ENCODE data around the gene NCBP2. TPM values are rescaled to one million over a fixed set of nuclear protein-coding genes. Genes with fewer than 3 reads are reported as not detected.

Gene NCBP2
- total and polyA plus RNA-seq, 2 experiments from 2014 or later = 78.4 to 98.9 TPM

DNA sequence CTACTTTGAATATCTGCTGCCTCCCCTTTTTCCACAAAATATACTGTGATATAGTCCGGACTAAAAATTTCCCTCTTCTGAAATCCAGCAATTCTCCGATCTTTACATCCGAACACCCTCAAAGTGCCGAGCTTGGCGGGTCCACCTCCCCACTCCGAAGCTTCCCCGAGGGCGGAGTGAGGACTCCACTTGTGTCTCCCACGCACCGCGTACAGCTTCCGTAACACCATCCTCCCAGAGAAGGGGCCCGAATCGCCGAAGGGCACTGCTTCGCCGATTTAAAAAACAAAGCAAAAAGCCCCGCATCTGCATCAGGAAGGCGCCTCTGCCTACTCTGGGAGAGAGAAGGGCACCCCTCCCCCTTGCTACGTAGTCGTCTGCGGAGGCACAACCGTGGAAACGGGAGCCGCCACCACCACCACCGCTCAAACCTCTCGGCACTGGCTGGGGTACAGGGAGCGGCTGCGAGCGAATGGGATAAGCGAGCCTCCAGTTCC, 551 bp downstream of the NCBP2 start:
- no peaks in the 10 kb centered on the region; the same call in 2 of the 3 replicates for H3K9me3 Mint-ChIP-seq
- peaks cover 61% of the 10 kb centered on the region for H3K79me2 ChIP-seq (replicated peaks; ENCODE audit: insufficient read depth)
- H3K27ac ChIP-seq (ENCODE audit: low read depth) = peak overlapping the region; percentile 100
- peak overlapping the region; percentile 94 for H2AFZ ChIP-seq
- peaks cover 11% of the 10 kb centered on the region; the same call in 1 of the 2 replicates for H3K4me1 ChIP-seq (ENCODE audit: insufficient read depth)
- ATAC-seq (peak; percentile 65), DNase-seq (ENCODE audit: low spot score) (peak; percentile 68)
- peak overlapping the region; percentile 99 for H3K4me2 ChIP-seq
- H4K20me1 ChIP-seq (replicated peaks; ENCODE audit: insufficient read depth) = peaks cover 19% of the 10 kb centered on the region
- peak overlapping the region; percentile 99 for H3K4me3 ChIP-seq
- H3K27ac Mint-ChIP-seq = peak overlapping the region; percentile 98
- H3F3A ChIP-seq (replicated peaks; ENCODE audit: low read depth) = peaks cover 7% of the 10 kb centered on the region; the same call in 1 of the 2 replicates
- H3K9me2 ChIP-seq (ENCODE audit: insufficient read depth) = no peaks in the 10 kb centered on the region
- H3K27me3 ChIP-seq (ENCODE audit: insufficient read depth) = no peaks in the 10 kb centered on the region
- H3K36me3 Mint-ChIP-seq (ENCODE audit: low read depth) = peaks cover 45% of the 10 kb centered on the region
- H3K4me1 Mint-ChIP-seq = peaks cover 22% of the 10 kb centered on the region; the same call in 2 of the 3 replicates
- peak overlapping the region; percentile 99 for H3K4me3 Mint-ChIP-seq
- peaks cover 27% of the 10 kb centered on the region for H3K36me3 ChIP-seq (ENCODE audit: insufficient read depth)
- peaks cover 16% of the 10 kb centered on the region for H3K27me3 Mint-ChIP-seq (ENCODE audit: insufficient read depth, low read depth, poor library complexity)
- TF ChIP-seq JUNB (IDR thresholded peaks at IDR 0.05; ENCODE audit: unreplicated experiment) = no peak
- peak; percentile 42; the same call in 1 of the 2 replicates for TF ChIP-seq CREB1 (CRISPR knock-in tag; IDR thresholded peaks at IDR 0.05; ENCODE audit: low read depth)

DNA sequence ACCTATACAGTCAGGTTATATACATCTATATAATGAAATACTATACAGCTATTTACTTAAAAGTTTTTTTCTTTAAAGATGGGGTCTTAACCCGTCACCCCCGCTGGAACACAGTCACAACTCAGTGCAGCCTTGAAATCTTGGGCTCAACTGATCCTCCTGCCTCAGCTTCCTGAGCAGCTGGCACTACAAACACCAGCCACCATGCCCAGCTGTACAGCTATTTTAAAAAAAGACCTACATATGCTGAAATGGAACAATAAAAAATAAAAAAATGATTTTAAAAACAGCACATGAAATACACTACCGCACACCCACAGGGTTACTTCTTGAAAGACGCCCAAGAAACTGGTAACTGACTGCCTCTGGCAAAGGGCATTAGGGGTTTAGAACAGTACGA, 3.8 kb downstream of the NCBP2 start:
- H3K27ac Mint-ChIP-seq = peak overlapping the region; percentile 81; the same call in 1 of the 2 replicates
- peaks cover 53% of the 10 kb centered on the region for H3K36me3 ChIP-seq (ENCODE audit: insufficient read depth)
- TF ChIP-seq, protein P1, sequence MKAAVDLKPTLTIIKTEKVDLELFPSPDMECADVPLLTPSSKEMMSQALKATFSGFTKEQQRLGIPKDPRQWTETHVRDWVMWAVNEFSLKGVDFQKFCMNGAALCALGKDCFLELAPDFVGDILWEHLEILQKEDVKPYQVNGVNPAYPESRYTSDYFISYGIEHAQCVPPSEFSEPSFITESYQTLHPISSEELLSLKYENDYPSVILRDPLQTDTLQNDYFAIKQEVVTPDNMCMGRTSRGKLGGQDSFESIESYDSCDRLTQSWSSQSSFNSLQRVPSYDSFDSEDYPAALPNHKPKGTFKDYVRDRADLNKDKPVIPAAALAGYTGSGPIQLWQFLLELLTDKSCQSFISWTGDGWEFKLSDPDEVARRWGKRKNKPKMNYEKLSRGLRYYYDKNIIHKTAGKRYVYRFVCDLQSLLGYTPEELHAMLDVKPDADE (IDR thresholded peaks at IDR 0.05) = no peak
- TF ChIP-seq, protein P2, sequence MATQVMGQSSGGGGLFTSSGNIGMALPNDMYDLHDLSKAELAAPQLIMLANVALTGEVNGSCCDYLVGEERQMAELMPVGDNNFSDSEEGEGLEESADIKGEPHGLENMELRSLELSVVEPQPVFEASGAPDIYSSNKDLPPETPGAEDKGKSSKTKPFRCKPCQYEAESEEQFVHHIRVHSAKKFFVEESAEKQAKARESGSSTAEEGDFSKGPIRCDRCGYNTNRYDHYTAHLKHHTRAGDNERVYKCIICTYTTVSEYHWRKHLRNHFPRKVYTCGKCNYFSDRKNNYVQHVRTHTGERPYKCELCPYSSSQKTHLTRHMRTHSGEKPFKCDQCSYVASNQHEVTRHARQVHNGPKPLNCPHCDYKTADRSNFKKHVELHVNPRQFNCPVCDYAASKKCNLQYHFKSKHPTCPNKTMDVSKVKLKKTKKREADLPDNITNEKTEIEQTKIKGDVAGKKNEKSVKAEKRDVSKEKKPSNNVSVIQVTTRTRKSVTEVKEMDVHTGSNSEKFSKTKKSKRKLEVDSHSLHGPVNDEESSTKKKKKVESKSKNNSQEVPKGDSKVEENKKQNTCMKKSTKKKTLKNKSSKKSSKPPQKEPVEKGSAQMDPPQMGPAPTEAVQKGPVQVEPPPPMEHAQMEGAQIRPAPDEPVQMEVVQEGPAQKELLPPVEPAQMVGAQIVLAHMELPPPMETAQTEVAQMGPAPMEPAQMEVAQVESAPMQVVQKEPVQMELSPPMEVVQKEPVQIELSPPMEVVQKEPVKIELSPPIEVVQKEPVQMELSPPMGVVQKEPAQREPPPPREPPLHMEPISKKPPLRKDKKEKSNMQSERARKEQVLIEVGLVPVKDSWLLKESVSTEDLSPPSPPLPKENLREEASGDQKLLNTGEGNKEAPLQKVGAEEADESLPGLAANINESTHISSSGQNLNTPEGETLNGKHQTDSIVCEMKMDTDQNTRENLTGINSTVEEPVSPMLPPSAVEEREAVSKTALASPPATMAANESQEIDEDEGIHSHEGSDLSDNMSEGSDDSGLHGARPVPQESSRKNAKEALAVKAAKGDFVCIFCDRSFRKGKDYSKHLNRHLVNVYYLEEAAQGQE (IDR thresholded peaks at IDR 0.05; ENCODE audit: unreplicated experiment) = no peak
- TF ChIP-seq JUNB (IDR thresholded peaks at IDR 0.05; ENCODE audit: unreplicated experiment) = no peak
- no peak for TF ChIP-seq POLR2AphosphoS5 (IDR thresholded peaks at IDR 0.05; ENCODE audit: low read depth)
- TF ChIP-seq EZH2phosphoT487 (IDR thresholded peaks at IDR 0.05; ENCODE audit: unreplicated experiment) = no peak
- TF ChIP-seq ZNF114 (CRISPR knock-in tag; IDR thresholded peaks at IDR 0.05) = no peak
- TF ChIP-seq STAT1 (IDR thresholded peaks at IDR 0.05; ENCODE audit: unreplicated experiment) = no peak
- no peak for TF ChIP-seq ZNF331 (CRISPR knock-in tag; IDR thresholded peaks at IDR 0.05; ENCODE audit: low read depth)
- TF ChIP-seq EZH2 (IDR thresholded peaks at IDR 0.05; ENCODE audit: low read depth, unreplicated experiment) = no peak
- no peak for TF ChIP-seq CREB1 (CRISPR knock-in tag; IDR thresholded peaks at IDR 0.05; ENCODE audit: low read depth)
- no peak for TF ChIP-seq NANOG (IDR thresholded peaks at IDR 0.05; ENCODE audit: borderline replicate concordance)

More for the DNA sequence above, 3.8 kb downstream of the NCBP2 start:
- Mint-ChIP-seq H3K4me1 (peaks cover 10% of the 10 kb centered on the region; the same call in 2 of the 3 replicates), H3K36me3 (ENCODE audit: low read depth) (peaks cover 71% of the 10 kb centered on the region), H3K27me3 (ENCODE audit: insufficient read depth, low read depth, poor library complexity) (peaks cover 15% of the 10 kb centered on the region), H3K4me3 (no peak overlapping the region), H3K9me3 (no peaks in the 10 kb centered on the region; the same call in 2 of the 3 replicates)
- H3K4me3 ChIP-seq = no peak overlapping the region
- ATAC-seq = no peak
- DNase-seq (ENCODE audit: low spot score) = no peak
- H3K4me1 ChIP-seq (ENCODE audit: insufficient read depth) = peaks cover 4% of the 10 kb centered on the region; the same call in 1 of the 2 replicates
- no peak overlapping the region for H2AFZ ChIP-seq
- no peaks in the 10 kb centered on the region for H3K27me3 ChIP-seq (ENCODE audit: insufficient read depth)
- peaks cover 21% of the 10 kb centered on the region for H4K20me1 ChIP-seq (replicated peaks; ENCODE audit: insufficient read depth)
- H3K4me2 ChIP-seq = no peak overlapping the region
- peaks cover 54% of the 10 kb centered on the region for H3K79me2 ChIP-seq (replicated peaks; ENCODE audit: insufficient read depth)
- H3K27ac ChIP-seq (ENCODE audit: low read depth) = 0 out of 2 replicates have a peak overlapping the region, but pooled peaks have one; percentile 75
- peaks cover 15% of the 10 kb centered on the region for H3F3A ChIP-seq (replicated peaks; ENCODE audit: low read depth)
- H3K9me2 ChIP-seq (ENCODE audit: insufficient read depth) = no peaks in the 10 kb centered on the region

Measured in GM23338 (cell line).